ENCODE data around the gene CFAP54. TPM values are rescaled to one million over a fixed set of nuclear protein-coding genes. Genes with fewer than 3 reads are reported as not detected.
A peak's percentile ranks its signal among the peaks of the same experiment; 100 is the strongest.
"Not testable (repeated sequence)": the region's sequence is repeated elsewhere in the genome, so short reads cannot be mapped to it uniquely, and the experiment has no call there.

CFAP54 gene
- total RNA-seq, 1 donor from 2014 or later, result 9.7 TPM

DNA sequence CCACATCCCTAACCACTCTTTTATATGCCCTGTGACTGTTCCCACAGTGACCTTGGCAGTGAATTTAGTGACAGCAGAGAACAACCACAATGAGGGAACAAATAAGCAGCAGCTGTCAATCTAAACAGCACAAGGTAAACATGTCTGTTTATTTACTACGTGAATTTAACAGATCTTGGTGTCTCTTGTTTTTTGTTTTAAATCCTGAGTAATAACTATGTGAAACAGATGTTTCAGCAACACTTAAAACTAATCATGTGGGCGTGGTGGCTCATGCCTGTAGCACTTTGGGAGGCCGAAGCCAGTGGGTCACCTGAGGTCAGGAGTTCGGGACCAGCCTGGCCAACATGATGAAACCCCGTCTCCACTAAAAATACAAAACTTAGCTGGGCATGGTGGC is 17.0 kb upstream of the CFAP54 start:
- DNase-seq (ENCODE audit: low read depth in 2 of 2), result no peak

DNA sequence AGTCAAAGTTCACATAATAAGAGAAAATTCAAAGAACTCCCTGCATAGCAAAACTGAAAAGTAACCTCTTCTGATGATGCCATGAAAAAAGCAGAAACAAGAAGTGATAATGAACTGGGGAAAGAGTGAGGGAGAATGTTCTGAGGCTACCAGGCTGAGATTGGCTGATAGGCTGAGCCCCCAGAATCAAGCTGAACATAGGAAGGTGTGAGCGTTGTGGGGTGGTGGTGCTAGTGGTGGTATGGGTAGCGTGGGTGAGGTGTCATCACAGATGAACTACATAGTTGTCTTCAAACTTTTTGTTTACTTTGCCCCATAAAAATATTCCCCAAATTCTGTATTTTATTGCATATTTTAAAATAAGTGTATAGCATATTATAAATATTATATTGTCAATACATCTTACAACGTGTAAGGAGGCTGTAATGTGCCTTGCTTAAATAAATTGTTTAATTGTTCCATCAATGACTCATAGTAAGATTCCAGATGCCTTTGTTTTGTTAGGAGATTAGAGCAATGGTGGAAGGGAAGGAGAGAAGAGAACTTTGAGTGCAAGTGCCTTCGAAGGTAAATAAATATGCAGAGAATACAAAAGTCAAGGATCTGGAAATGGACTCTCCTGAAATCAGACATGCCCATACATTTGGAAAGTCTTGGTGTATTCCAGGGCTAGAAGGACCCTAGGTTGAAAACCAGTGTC is 15.8 kb upstream of the CFAP54 start:
- peak in 1 of 2 donors; percentile 45 for DNase-seq (ENCODE audit: low read depth in 2 of 2)

DNA sequence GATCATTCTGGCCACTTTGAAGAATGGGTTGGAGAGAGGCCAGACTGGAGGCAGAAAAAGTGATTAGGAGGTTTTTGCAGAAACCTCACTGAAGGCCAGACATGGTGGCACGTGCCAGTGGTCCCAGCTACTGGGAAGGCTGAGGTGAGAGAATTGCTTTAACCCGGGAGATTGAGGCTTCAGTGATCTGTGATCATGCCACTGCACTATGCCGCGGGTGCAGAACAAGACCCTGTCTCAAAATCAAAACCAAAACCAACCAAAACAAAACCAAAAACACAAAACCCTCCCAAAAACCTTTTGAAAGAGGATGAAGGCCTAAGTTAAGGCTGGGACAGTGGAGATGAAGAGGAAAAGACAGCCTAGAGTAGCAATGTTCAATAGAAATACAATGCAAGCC is 15.2 kb upstream of the CFAP54 start:
- DNase-seq (ENCODE audit: low read depth in 2 of 2), result no peak

- DNase-seq (ENCODE audit: low read depth in 2 of 2), result no peak
Measured at GRCh38 chr12:96478011-96478410, 11.4 kb upstream of the CFAP54 start.

- no peak for DNase-seq (ENCODE audit: low read depth in 2 of 2)
Measured at GRCh38 chr12:96482086-96482485, 7.3 kb upstream of the CFAP54 start.

- DNase-seq (ENCODE audit: low read depth in 2 of 2), result peak in 1 of 2 donors; percentile 41
Measured at GRCh38 chr12:96483116-96483515, 6.3 kb upstream of the CFAP54 start.

DNA sequence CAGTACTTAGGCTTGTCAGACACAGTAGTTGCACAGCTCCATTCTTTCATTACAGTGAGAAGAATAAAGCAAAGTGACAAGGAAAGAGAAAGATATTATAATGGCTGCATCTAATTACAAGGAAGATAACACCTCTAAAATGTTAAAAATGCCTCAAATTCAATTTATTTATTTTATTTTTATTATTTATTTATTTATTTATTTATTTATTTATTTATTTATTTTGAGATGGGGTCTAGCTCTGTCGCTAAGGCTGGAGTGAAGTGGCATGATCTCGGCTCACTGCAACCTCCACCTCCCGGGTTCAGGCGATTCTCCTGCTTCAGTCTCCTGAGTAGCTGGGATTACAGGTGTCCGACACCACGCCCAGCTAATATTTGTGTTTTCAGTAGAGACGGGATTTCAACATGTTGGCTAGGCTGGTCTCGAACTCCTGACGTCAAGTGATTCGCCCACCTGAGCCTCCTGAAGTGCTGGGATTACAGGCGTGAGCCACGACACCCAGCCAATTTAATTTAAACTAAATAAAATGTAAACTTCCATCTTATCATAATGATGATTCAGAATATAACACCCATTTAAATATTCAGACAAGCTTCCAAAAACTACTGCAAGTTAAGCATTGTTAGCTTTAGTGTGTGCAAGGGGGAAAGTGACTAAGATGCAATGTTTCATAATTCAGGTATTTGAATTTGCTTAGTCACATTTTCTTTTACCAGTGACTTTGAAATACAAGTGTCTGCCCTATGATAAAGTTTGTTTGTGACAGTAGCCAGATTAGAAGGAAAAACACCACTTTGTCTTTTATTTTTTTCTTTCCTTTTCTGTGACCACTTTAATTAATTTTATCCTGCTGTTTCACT is 2.4 kb upstream of the CFAP54 start:
- peak; percentile 41 to 82 for DNase-seq (ENCODE audit: low read depth in 2 of 2)

- DNase-seq (ENCODE audit: low read depth in 2 of 2), result peak in 1 of 2 donors; percentile 41
Measured at GRCh38 chr12:96487634-96488033, 1.7 kb upstream of the CFAP54 start.

DNA sequence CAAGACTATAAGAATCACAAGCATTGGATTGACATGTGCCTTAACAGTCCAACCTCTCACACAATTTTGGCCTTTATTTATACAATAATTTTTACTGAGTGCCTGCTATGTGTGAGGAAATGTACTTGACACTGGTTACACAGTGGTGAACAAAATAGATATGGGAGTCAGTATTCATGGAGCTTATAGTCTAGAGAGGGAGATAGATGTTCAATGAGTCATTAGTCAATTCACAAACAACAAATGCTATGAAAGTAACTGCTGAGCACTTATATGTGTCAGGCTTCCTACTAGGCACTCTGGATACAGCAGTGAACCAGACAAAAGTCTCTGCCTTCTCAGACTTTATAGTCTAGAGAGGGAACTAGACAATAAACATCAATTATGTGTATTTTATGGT is 3.7 kb downstream of the CFAP54 start:
- DNase-seq (ENCODE audit: low read depth in 2 of 2), result peak in 1 of 2 donors; percentile 82

DNA sequence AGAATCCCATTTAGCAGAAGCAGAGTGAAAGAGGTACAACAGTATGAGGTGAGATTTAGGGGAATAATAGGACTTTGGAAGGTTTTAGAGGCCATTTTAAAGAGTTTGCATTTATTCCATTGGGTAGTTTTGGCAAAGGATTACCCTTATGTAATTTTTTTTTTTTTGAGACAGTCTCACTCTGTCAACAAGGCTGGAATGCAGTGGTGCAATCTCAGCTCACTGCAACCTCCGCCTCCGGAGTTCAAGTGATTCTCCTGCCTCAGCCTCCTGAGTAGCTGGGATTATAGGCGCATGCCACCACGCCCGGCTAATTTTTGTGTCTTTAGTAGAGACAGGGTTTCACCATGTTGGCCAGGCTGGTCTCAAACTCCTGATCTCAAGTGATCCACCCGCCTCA is 4.8 kb downstream of the CFAP54 start:
- not testable (repeated sequence) for DNase-seq (ENCODE audit: low read depth in 2 of 2)

DNA sequence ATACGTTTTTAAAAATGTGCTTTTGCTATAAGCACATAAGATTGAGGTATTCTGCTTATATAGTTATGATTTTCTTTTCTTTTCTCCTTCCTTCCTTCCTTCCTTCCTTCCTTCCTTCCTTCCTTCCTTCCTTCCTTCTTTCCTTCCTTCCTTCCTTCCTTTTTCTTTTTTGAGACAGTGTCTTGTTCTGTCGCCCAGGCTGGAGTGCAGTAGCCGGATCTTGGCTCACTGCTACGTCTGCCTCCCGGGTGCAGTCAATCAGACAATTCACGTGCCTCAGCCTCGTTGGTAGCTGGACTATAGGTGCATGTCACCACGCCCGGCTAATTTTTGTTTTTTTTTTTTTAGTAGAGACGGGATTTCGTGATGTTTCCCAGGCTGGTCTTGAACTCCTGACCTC is 5.8 kb downstream of the CFAP54 start:
- DNase-seq (ENCODE audit: low read depth in 2 of 2), result no peak

- DNase-seq (ENCODE audit: low read depth in 2 of 2), result peak in 1 of 2 donors; percentile 23
Measured at GRCh38 chr12:96495841-96496545, 6.6 kb downstream of the CFAP54 start.

GRCh38 chr12:96496944-96497343 is 7.6 kb downstream of the CFAP54 start:
- DNase-seq (ENCODE audit: low read depth in 2 of 2), result no peak

DNA sequence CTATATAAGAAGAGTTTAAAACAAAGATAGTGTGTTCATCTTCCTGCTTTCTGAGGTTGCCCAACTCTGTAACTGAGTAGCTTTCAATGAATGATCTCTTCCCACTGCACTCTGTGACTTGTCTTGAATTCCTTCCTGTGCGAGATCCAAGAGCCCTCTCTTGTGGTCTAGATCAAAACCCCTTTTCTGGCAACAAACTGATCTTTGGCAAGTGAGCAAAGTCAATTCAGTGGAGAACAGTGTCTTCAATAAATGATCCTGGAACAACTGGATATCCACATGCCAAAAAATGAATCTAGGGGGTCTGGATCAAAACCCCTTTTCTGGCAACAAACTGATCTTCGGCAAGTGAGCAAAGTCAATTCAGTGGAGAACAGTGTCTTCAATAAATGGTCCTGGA is 8.5 kb downstream of the CFAP54 start:
- peak in 1 of 2 donors; percentile 41 for DNase-seq (ENCODE audit: low read depth in 2 of 2)

GRCh38 chr12:96500693-96501092 is 11.3 kb downstream of the CFAP54 start:
- DNase-seq (ENCODE audit: low read depth in 2 of 2), result peak; percentile 76 to 80

- peak; percentile 93 to 97 for DNase-seq (ENCODE audit: low read depth in 2 of 2)
Measured at GRCh38 chr12:96501133-96501761, 11.9 kb downstream of the CFAP54 start.

DNA sequence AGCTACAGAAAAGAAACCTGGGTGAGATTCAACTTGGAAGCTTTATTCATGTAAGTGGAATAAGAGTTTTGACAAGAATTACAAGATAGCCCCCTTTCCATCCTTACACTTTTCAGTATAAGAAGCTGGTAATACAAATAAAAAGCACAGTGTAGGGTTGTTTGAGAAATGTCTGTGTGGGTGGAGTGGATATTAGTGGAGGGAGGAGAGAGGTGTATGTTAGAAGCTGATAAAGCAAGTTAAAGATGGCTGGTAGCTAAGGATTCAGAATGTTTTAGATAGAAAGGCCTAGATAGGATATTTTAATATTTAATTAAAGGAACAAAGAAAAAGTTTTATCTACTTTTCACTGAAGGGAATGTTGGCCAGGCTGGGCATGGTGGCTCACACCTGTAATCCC is 12.5 kb downstream of the CFAP54 start:
- DNase-seq (ENCODE audit: low read depth in 2 of 2), result peak in 1 of 2 donors; percentile 13

- DNase-seq (ENCODE audit: low read depth in 2 of 2), result peak; percentile 17 to 59
Measured at GRCh38 chr12:96502477-96502876, 13.1 kb downstream of the CFAP54 start.

GRCh38 chr12:96502949-96503532 is 13.7 kb downstream of the CFAP54 start:
- no peak for DNase-seq (ENCODE audit: low read depth in 2 of 2)

- no peak for DNase-seq (ENCODE audit: low read depth in 2 of 2)
Measured at GRCh38 chr12:96503976-96504375, 14.6 kb downstream of the CFAP54 start.

DNA sequence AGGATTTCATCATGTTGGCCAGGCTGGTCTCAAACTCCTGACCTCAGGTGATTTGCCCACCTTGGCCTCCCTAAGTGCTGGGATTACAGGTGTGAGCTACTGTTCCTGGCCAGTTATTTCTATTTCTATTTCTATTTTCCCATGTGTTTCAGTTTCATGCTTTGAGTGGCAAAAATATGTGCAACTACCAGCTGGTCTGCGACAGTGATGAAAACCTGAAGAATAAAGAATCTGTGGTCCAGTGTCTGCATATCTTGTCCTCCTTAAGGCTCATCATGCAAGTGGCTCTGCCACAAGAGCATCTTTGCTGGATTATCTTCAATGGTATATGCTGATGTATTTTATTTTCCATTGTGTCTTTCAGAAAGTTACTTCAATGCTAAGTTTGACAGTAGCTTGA is 17.4 kb downstream of the CFAP54 start:
- no peak for DNase-seq (ENCODE audit: low read depth in 2 of 2)
